Mesendoderm (in vitro differentiated cells): ENCODE data around the gene KDM4B.
"Not testable (repeated sequence)": the region's sequence is repeated elsewhere in the genome, so short reads cannot be mapped to it uniquely, and the experiment has no call there.

ENCODE experiments used
- DNase-seq: peaks from one replicate; pipeline ENCODE4 v3.0.0; 2013
- H2AK5ac ChIP-seq: 2 replicates; pipeline ENCODE4 v1.6.1; 2013; ENCODE audit warnings: low read length, inconsistent platforms
- H2BK120ac ChIP-seq: 2 replicates; pipeline ENCODE4 v1.6.1; 2013; ENCODE audit warnings: low read depth, mild to moderate bottlenecking, low read length, moderate library complexity, mixed read lengths
- H2BK15ac ChIP-seq: replicated peaks from 2 replicates; pipeline ENCODE4 v1.6.1; 2013; ENCODE audit warnings: low read depth, mild to moderate bottlenecking, moderate library complexity
- H2BK5ac ChIP-seq: 2 replicates; pipeline ENCODE4 v1.6.1; 2013; ENCODE audit warnings: low read length, inconsistent platforms
- H3K18ac ChIP-seq: 2 replicates; pipeline ENCODE4 v1.6.1; 2013; ENCODE audit warnings: mild to moderate bottlenecking, low read length, mixed read lengths
- H3K23ac ChIP-seq: one replicate; pipeline ENCODE4 v1.6.1; 2013; ENCODE audit warnings: low read length
- H3K27ac ChIP-seq: 2 replicates; pipeline ENCODE4 v1.5.1; 2013; ENCODE audit warnings: low read depth, mild to moderate bottlenecking, inconsistent platforms, low read length, moderate library complexity
- H3K27me3 ChIP-seq: 2 replicates; pipeline ENCODE4 v1.6.1; 2013; ENCODE audit warnings: low read length, control low read depth, mild to moderate bottlenecking, inconsistent platforms; ENCODE audit not compliant: insufficient read depth, poor library complexity
- H3K36me3 ChIP-seq: 2 replicates; pipeline ENCODE4 v1.6.1; 2013; ENCODE audit warnings: low read length, inconsistent platforms; ENCODE audit not compliant: control insufficient read depth, insufficient read depth
- H3K4ac ChIP-seq: one replicate; pipeline ENCODE4 v1.6.1; 2013; ENCODE audit warnings: low read depth, mild to moderate bottlenecking, low read length, moderate library complexity
- H3K4me1 ChIP-seq: 2 replicates; pipeline ENCODE4 v1.6.1; 2013; ENCODE audit warnings: low read depth, low read length, inconsistent platforms; ENCODE audit not compliant: control insufficient read depth
- H3K4me2 ChIP-seq: 2 replicates; pipeline ENCODE4 v1.6.1; 2013; ENCODE audit warnings: low read length
- H3K4me3 ChIP-seq: 2 replicates; pipeline ENCODE4 v1.5.1; 2013; ENCODE audit warnings: mild to moderate bottlenecking, low read length
- H3K56ac ChIP-seq: one replicate; pipeline ENCODE4 v1.6.1; 2013; ENCODE audit warnings: low read length
- H3K79me1 ChIP-seq: 2 replicates; pipeline ENCODE4 v1.6.1; 2013; ENCODE audit warnings: low read length, inconsistent platforms
- H3K79me2 ChIP-seq: 2 replicates; pipeline ENCODE4 v1.6.1; 2013; ENCODE audit warnings: mild to moderate bottlenecking, low read length; ENCODE audit not compliant: control insufficient read depth, insufficient read depth
- H3K9ac ChIP-seq: 2 replicates; pipeline ENCODE4 v1.6.1; 2013; ENCODE audit warnings: low read length, inconsistent platforms
- H4K5ac ChIP-seq: one replicate; pipeline ENCODE4 v1.6.1; 2013; ENCODE audit warnings: low read length
- H4K8ac ChIP-seq: one replicate; pipeline ENCODE4 v1.6.1; 2013; ENCODE audit warnings: low read depth, mild to moderate bottlenecking, control low read depth, low read length, moderate library complexity
- WGBS: extraction: QIAGEN DNeasy Blood & Tissue Kit; methylation state at CpG from one replicate; pipeline ENCODE4 v1.1.7; 2013; ENCODE audit warnings: low lambda C conversion rate, missing lambda C conversion rate; ENCODE audit not compliant: insufficient coverage; ENCODE audit errors: extremely low coverage; 5-methylcytosine and 5-hydroxymethylcytosine counted together

Gene KDM4B

DNA sequence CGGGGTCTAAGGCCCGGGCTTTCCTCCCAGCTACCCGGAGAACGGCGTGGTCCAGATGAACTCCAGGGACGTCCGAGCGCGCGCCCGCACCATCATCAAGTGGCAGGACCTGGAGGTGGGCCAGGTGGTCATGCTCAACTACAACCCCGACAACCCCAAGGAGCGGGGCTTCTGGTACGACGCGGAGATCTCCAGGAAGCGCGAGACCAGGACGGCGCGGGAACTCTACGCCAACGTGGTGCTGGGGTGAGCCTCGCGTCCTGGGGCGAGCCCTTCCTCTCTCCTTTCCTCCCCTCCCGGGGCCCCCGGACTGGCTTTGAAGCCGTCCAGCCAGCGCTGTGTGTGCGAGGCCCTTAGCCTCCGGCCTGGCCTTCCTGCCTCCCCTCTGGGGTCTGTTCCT is 36.2 kb upstream of the KDM4B start:
- Histone ChIP-seq H4K5ac (no peak overlapping the region), H3K56ac (no peak overlapping the region), H3K18ac (no peak overlapping the region), H3K4me3 (no peak overlapping the region), H3K4me1 (no peaks in the 10 kb centered on the region), H4K8ac (no peak overlapping the region), H3K79me2 (peaks cover 5% of the 10 kb centered on the region), H3K23ac (no peak overlapping the region), H2BK120ac (no peak overlapping the region), H2BK15ac (no peak overlapping the region), H3K27ac (no peak overlapping the region), H3K79me1 (peaks cover 1% of the 10 kb centered on the region), H2AK5ac (no peak overlapping the region), H3K4ac (no peak overlapping the region), H2BK5ac (no peak overlapping the region), H3K36me3 (peaks cover 8% of the 10 kb centered on the region), H3K9ac (no peak overlapping the region), H3K27me3 (no peaks in the 10 kb centered on the region), H3K4me2 (no peak overlapping the region)
- DNase-seq, result no peak
- WGBS, result no CpG with 5 or more reads among the region's 32 CpGs

DNA sequence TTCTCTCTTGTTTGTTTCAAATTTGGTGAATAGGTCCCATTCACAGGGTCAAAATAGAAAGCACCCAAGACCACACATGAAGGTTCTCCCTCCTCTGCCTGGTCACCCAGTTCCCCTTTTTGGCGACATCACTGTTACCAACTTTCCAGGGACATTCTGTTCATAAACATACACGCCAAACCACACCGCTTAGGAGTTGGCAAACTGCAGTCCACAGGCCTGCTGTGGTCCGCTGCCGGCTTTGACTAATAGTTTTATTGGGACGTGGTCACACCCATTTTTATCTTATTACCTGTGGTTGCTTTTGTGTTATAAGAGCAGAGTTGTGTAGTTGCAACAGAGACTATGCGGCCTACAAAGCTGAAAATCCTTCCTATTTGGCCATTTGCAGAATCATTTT is 35.4 kb upstream of the KDM4B start:
- Histone ChIP-seq H3K4me1 (no peaks in the 10 kb centered on the region), H3K4me2 (no peak overlapping the region), H3K27me3 (no peaks in the 10 kb centered on the region), H4K8ac (no peak overlapping the region), H3K79me1 (no peaks in the 10 kb centered on the region), H2BK15ac (no peak overlapping the region), H3K4ac (no peak overlapping the region), H2BK5ac (no peak overlapping the region), H3K9ac (no peak overlapping the region), H2BK120ac (no peak overlapping the region), H3K4me3 (no peak overlapping the region), H3K18ac (no peak overlapping the region), H3K56ac (no peak overlapping the region), H3K36me3 (peaks cover 8% of the 10 kb centered on the region), H3K79me2 (peaks cover 2% of the 10 kb centered on the region), H4K5ac (no peak overlapping the region), H3K27ac (no peak overlapping the region), H3K23ac (no peak overlapping the region), H2AK5ac (no peak overlapping the region)
- no peak for DNase-seq
- whole genome bisulfite sequencing, result no CpG with 5 or more reads among the region's 7 CpGs

DNA sequence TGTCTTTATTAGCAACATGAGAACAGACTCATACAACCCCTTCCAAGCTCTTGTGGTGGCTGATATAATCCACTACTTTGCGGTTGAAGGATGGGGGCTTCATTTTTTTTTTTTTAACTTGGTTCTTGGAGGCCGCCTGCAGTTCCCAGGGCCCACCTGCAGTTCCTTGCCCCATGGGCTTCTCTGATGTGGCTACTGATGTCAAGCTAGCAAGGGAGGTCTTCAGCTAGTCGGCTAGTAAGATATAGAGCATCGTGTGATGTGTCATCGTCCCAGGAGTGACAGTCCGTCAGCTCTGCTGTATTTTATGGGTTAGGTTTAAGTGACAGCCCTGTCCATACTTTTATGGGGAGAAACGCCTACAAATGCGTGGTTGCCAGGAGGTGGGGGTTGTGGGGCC is 33.5 kb upstream of the KDM4B start:
- no CpG with 5 or more reads among the region's 8 CpGs for WGBS
- no peak overlapping the region for H2BK120ac ChIP-seq
- no peak overlapping the region for H3K4ac ChIP-seq
- no peak overlapping the region for H3K23ac ChIP-seq
- no peak overlapping the region for H3K9ac ChIP-seq
- H4K8ac ChIP-seq, result no peak overlapping the region
- H2BK15ac ChIP-seq, result no peak overlapping the region
- no peak overlapping the region for H3K27ac ChIP-seq
- peaks cover 3% of the 10 kb centered on the region for H3K79me2 ChIP-seq
- no peak for DNase-seq
- no peak overlapping the region for H3K4me3 ChIP-seq
- H3K79me1 ChIP-seq, result peaks cover 2% of the 10 kb centered on the region
- no peak overlapping the region for H3K18ac ChIP-seq
- no peak overlapping the region for H3K4me2 ChIP-seq
- no peaks in the 10 kb centered on the region for H3K4me1 ChIP-seq
- no peak overlapping the region for H3K56ac ChIP-seq
- no peak overlapping the region for H2BK5ac ChIP-seq
- peaks cover 10% of the 10 kb centered on the region for H3K36me3 ChIP-seq
- no peaks in the 10 kb centered on the region for H3K27me3 ChIP-seq
- H4K5ac ChIP-seq, result no peak overlapping the region
- H2AK5ac ChIP-seq, result no peak overlapping the region

DNA sequence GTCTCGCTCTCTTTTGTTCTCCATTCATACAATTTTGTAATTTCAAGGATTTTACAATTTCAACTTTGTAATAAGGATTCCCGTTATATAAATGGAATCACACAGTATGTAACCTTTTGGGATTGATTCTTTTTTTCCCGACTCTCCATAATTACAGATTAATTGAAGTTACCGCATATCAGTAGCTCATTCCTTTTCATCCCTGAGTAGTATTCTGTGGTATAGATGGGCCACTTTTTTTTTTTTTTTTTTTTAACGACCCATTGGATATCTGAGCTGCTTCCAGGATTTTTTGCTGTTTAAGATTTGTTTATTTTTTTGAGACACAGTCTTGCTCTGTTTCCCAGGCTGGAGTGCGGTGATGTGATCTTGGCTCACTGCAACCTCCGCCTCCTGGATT is 31.9 kb upstream of the KDM4B start:
- DNase-seq, result no peak
- H2AK5ac ChIP-seq, result no peak overlapping the region
- no peak overlapping the region for H3K4me2 ChIP-seq
- H2BK15ac ChIP-seq, result no peak overlapping the region
- peaks cover 3% of the 10 kb centered on the region for H3K79me2 ChIP-seq
- no CpG with 5 or more reads among the region's 7 CpGs for whole genome bisulfite sequencing
- peaks cover 2% of the 10 kb centered on the region for H3K79me1 ChIP-seq
- no peak overlapping the region for H2BK5ac ChIP-seq
- no peak overlapping the region for H3K4ac ChIP-seq
- H3K56ac ChIP-seq, result no peak overlapping the region
- H3K9ac ChIP-seq, result no peak overlapping the region
- H4K5ac ChIP-seq, result no peak overlapping the region
- H3K36me3 ChIP-seq, result peaks cover 7% of the 10 kb centered on the region
- H3K18ac ChIP-seq, result no peak overlapping the region
- no peaks in the 10 kb centered on the region for H3K4me1 ChIP-seq
- H3K27ac ChIP-seq, result no peak overlapping the region
- H2BK120ac ChIP-seq, result no peak overlapping the region
- H3K23ac ChIP-seq, result no peak overlapping the region
- no peaks in the 10 kb centered on the region for H3K27me3 ChIP-seq
- H4K8ac ChIP-seq, result no peak overlapping the region
- H3K4me3 ChIP-seq, result no peak overlapping the region

DNA sequence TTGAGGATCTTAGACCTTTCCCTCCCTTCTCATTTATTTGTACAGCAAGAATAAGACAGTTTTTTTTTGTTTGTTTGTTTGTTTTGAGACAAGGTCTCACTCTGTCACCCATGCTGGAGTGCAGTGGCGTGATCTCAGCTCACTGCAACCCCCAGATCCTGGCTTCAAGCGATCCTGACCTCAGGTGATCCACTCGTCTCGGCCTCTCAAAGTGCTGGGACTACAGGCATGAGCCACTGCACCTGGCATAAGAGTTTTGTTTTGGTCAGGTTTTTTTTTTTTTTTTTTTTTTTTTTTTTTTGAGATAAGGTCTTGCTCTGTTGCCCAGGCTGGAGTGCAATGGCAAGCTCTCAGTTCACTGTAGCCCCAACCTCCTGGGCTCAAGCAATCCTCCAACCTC is 30.5 kb upstream of the KDM4B start:
- DNase-seq, H3K27ac ChIP-seq, H3K4me1 ChIP-seq, H3K79me1 ChIP-seq, H3K23ac ChIP-seq, H3K9ac ChIP-seq, H3K56ac ChIP-seq, H2AK5ac ChIP-seq, H3K79me2 ChIP-seq, H2BK15ac ChIP-seq, H3K4me3 ChIP-seq, H2BK120ac ChIP-seq, H3K18ac ChIP-seq, H3K27me3 ChIP-seq, H4K5ac ChIP-seq, H3K4me2 ChIP-seq, H4K8ac ChIP-seq, H3K4ac ChIP-seq, H2BK5ac ChIP-seq, H3K36me3 ChIP-seq: not testable (repeated sequence)
- WGBS, result no CpG with 5 or more reads among the region's 4 CpGs

DNA sequence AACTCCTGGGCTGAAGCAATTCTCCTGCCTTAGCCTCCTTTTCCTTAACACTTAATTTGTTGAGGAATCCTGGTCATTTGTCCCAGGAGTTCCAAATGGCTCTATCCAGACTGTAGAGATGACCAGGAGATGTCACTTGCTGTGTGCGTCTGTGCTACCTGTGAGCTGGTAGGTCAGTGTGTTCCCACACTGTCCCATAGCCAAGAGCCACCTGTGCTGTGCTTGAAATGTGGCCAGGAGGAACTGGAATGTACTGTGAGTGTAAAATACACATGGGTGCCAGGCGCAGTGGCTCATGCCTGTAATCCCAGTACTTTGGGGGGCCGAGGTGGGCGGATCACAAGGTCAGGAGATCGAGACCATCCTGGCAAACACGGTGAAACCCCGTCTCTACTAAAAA is 29.4 kb upstream of the KDM4B start:
- peaks cover 1% of the 10 kb centered on the region for H3K79me2 ChIP-seq
- no CpG with 5 or more reads among the region's 7 CpGs for WGBS
- H3K27me3 ChIP-seq, result no peaks in the 10 kb centered on the region
- no peak overlapping the region for H3K4me2 ChIP-seq
- no peak overlapping the region for H3K9ac ChIP-seq
- no peak overlapping the region for H3K18ac ChIP-seq
- H3K4me1 ChIP-seq, result no peaks in the 10 kb centered on the region
- peaks cover 2% of the 10 kb centered on the region for H3K79me1 ChIP-seq
- no peak overlapping the region for H2AK5ac ChIP-seq
- H3K36me3 ChIP-seq, result peaks cover 5% of the 10 kb centered on the region
- no peak overlapping the region for H4K5ac ChIP-seq
- H3K27ac ChIP-seq, result no peak overlapping the region
- H3K4me3 ChIP-seq, result no peak overlapping the region
- H2BK5ac ChIP-seq, result no peak overlapping the region
- no peak overlapping the region for H3K56ac ChIP-seq
- no peak overlapping the region for H2BK15ac ChIP-seq
- no peak overlapping the region for H4K8ac ChIP-seq
- H3K23ac ChIP-seq, result no peak overlapping the region
- DNase-seq, result no peak
- H2BK120ac ChIP-seq, result no peak overlapping the region
- no peak overlapping the region for H3K4ac ChIP-seq
